ENCODE data around the gene PLD1.
A peak's percentile ranks its signal among the peaks of the same experiment; 100 is the strongest.

Gene PLD1

GRCh38 chr3:171743327-171744157, 66.7 kb downstream of the PLD1 start:
- peaks cover 0 to 3% of the 10 kb centered on the region in 2 experiments; a peak in 1 of 3 replicates for H3K36me3 ChIP-seq (ENCODE audit: control insufficient read depth in 2 of 2, insufficient read depth in 1 of 2, low read length in 2 of 2)
- CTCF ChIA-PET = interaction anchor here (1.0 kb wide), 1 partner anchor 28 kb away, joined by 4 read pairs; no protein-coding TSS in a partner anchor
- no peak overlapping the region for H3K27ac ChIP-seq (ENCODE audit: extremely low read depth, low read depth, low read length)
- H3K4me3 ChIP-seq (ENCODE audit: low read depth, low read length) = no peak overlapping the region
- POLR2A ChIA-PET = no interaction called here
- H3K9me3 ChIP-seq (ENCODE audit: control insufficient read depth, insufficient read depth, low read depth, low read length) = no peaks in the 10 kb centered on the region
- no peak for TF ChIP-seq ZNF398 (tag by site-specific recombination; IDR thresholded peaks at IDR 0.05)
- TF ChIP-seq GLIS1 (tag by site-specific recombination; IDR thresholded peaks at IDR 0.05) = no peak
- no peak for TF ChIP-seq EGR2 (tag by site-specific recombination; IDR thresholded peaks at IDR 0.05; ENCODE audit: low read depth)
- TF ChIP-seq ZNF561 (tag by site-specific recombination; IDR thresholded peaks at IDR 0.05; ENCODE audit: borderline replicate concordance) = no peak
- no peak for TF ChIP-seq ZNF692 (tag by site-specific recombination; IDR thresholded peaks at IDR 0.05)
- no peak for TF ChIP-seq ZNF521 (tag by site-specific recombination; IDR thresholded peaks at IDR 0.05)
- no peak for TF ChIP-seq ZSCAN16 (tag by site-specific recombination; IDR thresholded peaks at IDR 0.05)
- TF ChIP-seq ZNF433 (tag by site-specific recombination; IDR thresholded peaks at IDR 0.05; ENCODE audit: low read depth) = no peak
- TF ChIP-seq ZNF354C (tag by site-specific recombination; IDR thresholded peaks at IDR 0.05; ENCODE audit: borderline replicate concordance, low read depth) = no peak
- TF ChIP-seq CTCF (tag by site-specific recombination; IDR thresholded peaks at IDR 0.05) = no peak
- no peak for TF ChIP-seq ZNF394 (tag by site-specific recombination; IDR thresholded peaks at IDR 0.05; ENCODE audit: borderline replicate concordance)
- TF ChIP-seq SETDB1 (IDR thresholded peaks at IDR 0.05; ENCODE audit: insufficient read length, low read length) = no peak
- no peak for TF ChIP-seq ZNF404 (tag by site-specific recombination; IDR thresholded peaks at IDR 0.05)
- no peak for TF ChIP-seq ZNF292 (tag by site-specific recombination; IDR thresholded peaks at IDR 0.05; ENCODE audit: borderline replicate concordance, low read depth)
- no peak for TF ChIP-seq ZNF112 (tag by site-specific recombination; IDR thresholded peaks at IDR 0.05)
- peaks cover 3% of the 10 kb centered on the region; the same call in 1 of the 2 replicates for H3K4me1 ChIP-seq (ENCODE audit: control insufficient read depth, insufficient read depth, low read length)

GRCh38 chr3:171741377-171741776, 68.9 kb downstream of the PLD1 start:
- Histone ChIP-seq H3K27ac (ENCODE audit: extremely low read depth, low read depth, low read length) (no peak overlapping the region), H3K4me1 (ENCODE audit: control insufficient read depth, insufficient read depth, low read length) (peaks cover 3% of the 10 kb centered on the region; the same call in 1 of the 2 replicates), H3K4me3 (ENCODE audit: low read depth, low read length) (no peak overlapping the region), H3K36me3 (ENCODE audit: control insufficient read depth in 2 of 2, insufficient read depth in 1 of 2, low read length in 2 of 2) (peaks cover 0 to 3% of the 10 kb centered on the region in 2 experiments; a peak in 1 of 3 replicates), H3K9me3 (ENCODE audit: control insufficient read depth, insufficient read depth, low read depth, low read length) (no peaks in the 10 kb centered on the region)
- POLR2A ChIA-PET = no interaction called here
- CTCF ChIA-PET = no interaction called here
- TF ChIP-seq ZBTB11 (tag by site-specific recombination; conservative IDR thresholded peaks at IDR 0.05; ENCODE audit: low read depth) (no peak), ZNF292 (tag by site-specific recombination; IDR thresholded peaks at IDR 0.05; ENCODE audit: borderline replicate concordance, low read depth) (no peak), PRDM6 (tag by site-specific recombination; IDR thresholded peaks at IDR 0.05) (peak; percentile 31; the same call in 1 of the 2 replicates), ZNF843 (tag by site-specific recombination; IDR thresholded peaks at IDR 0.05) (peak; percentile 50; the same call in 1 of the 2 replicates), ZNF221 (tag by site-specific recombination; IDR thresholded peaks at IDR 0.05; ENCODE audit: borderline replicate concordance) (no peak), ZNF341 (tag by site-specific recombination; IDR thresholded peaks at IDR 0.05; ENCODE audit: low read depth) (peak; percentile 58; the same call in 1 of the 2 replicates), FEZF1 (tag by site-specific recombination; IDR thresholded peaks at IDR 0.05) (peak; percentile 42)

All from HEK293 (cell line).